ENCODE results near the gene SLC5A1. TPM values are rescaled to one million over a fixed set of nuclear protein-coding genes. Genes with fewer than 3 reads are reported as not detected.

The SLC5A1 gene
- polyA plus RNA-seq, 3 donors: not detected

GRCh38 chr22:32024796-32025195 is 18.3 kb upstream of the SLC5A1 start:
- intact Hi-C loops (cut with micrococcal nuclease): no loop called here
- no peak for TF ChIP-seq CTCF (IDR thresholded peaks at IDR 0.05)

DNA sequence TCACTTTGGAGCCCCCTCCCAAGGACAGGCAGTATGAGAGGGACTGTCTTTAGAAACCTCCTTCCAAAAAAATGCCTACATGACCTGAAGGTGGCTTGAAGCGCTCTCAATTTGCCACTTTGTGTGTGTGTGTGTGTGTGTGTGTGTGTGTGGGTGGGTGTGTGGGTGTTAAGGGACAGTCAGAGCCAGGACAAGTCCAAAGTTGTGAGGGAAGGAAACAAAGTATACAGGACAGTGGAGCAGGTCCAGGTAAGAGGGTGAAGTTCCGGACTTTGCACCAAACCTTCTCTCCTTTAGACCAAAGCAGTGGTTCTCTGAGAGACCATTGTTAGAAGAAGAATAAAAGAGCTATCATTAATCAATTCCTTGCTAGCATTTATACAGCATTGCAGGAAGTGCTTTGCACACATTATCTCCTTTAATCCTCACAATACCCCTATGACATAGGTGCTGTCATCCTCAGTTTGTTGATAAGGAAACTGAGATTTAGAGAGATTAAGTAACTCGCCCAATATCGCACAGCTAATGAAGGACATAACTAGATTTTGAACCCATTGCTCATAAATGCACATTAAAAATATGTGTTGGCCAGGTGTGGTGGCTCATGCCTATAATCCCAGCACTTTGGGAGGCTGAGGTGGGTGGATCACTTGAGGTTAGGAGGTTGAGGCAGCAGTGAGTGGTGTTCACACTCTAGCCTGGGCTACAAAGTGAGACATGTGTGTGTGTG is 12.4 kb upstream of the SLC5A1 start:
- Mint-ChIP-seq H3K4me1 (no peaks in the 10 kb centered on the region), H3K4me3 (no peak overlapping the region), H3K27ac (no peak overlapping the region), H3K27me3 (ENCODE audit: low read depth in 3 of 3) (peaks cover 9 to 12% (median 10%) of the 10 kb centered on the region in 3 donors), H3K9me3 (peaks cover 0 to 7% (median 0%) of the 10 kb centered on the region in 7 donors), H3K36me3 (no peaks in the 10 kb centered on the region)
- no peak overlapping the region for H3K27ac ChIP-seq (ENCODE audit: low read depth in 1 of 2, low read length in 2 of 2)
- H3K9ac ChIP-seq (ENCODE audit: insufficient read depth, low read length, poor library complexity, severe bottlenecking): no peak overlapping the region
- no peaks in the 10 kb centered on the region for H4K20me1 ChIP-seq (ENCODE audit: insufficient read depth, low read length)
- H3K27me3 ChIP-seq (ENCODE audit: control insufficient read depth in 2 of 2, insufficient read depth in 2 of 2, low read length in 2 of 2): peaks cover 0 to 2% of the 10 kb centered on the region in 2 donors
- H3K4me1 ChIP-seq (ENCODE audit: control insufficient read depth in 1 of 2, insufficient read depth in 2 of 2, low read length in 2 of 2): no peaks in the 10 kb centered on the region
- intact Hi-C loops (cut with micrococcal nuclease): no loop called here
- TF ChIP-seq CTCF (IDR thresholded peaks at IDR 0.05): no peak
- H3K36me3 ChIP-seq (replicated peaks in 1 of 2; ENCODE audit: control insufficient read depth in 1 of 2, insufficient read depth in 2 of 2, low read length in 2 of 2): no peaks in the 10 kb centered on the region
- WGBS (ENCODE audit: insufficient coverage): 100% methylated on average over 1 of the region's 4 CpGs
- no peaks in the 10 kb centered on the region for H3K9me3 ChIP-seq (replicated peaks in 1 of 2; ENCODE audit: control insufficient read depth in 1 of 2, insufficient read depth in 1 of 2, low read length in 2 of 2)
- no peak overlapping the region for H3K4me2 ChIP-seq (replicated peaks; ENCODE audit: extremely low read depth, low read length, poor library complexity, severe bottlenecking)
- H3K4me3 ChIP-seq (replicated peaks in 1 of 3; ENCODE audit: low read depth in 2 of 3, low read length in 3 of 3): no peak overlapping the region
- no peak for DNase-seq
- H3K79me2 ChIP-seq (ENCODE audit: insufficient read depth, low read length): no peaks in the 10 kb centered on the region
- H2AFZ ChIP-seq (ENCODE audit: insufficient read depth, low read depth, low read length, poor library complexity, severe bottlenecking): no peak overlapping the region

More at GRCh38 chr22:32024796-32025195, 18.3 kb upstream of the SLC5A1 start:
- WGBS (ENCODE audit: insufficient coverage): 100% methylated on average over 1 of the region's 1 CpG
- Mint-ChIP-seq H3K36me3 (no peaks in the 10 kb centered on the region), H3K9me3 (peaks cover 0 to 7% (median 0%) of the 10 kb centered on the region in 7 donors), H3K4me3 (no peak overlapping the region), H3K27me3 (ENCODE audit: low read depth in 3 of 3) (peaks cover 9 to 15% (median 10%) of the 10 kb centered on the region in 3 donors), H3K4me1 (no peaks in the 10 kb centered on the region), H3K27ac (no peak overlapping the region)
- H3K27me3 ChIP-seq (ENCODE audit: control insufficient read depth in 2 of 2, insufficient read depth in 2 of 2, low read length in 2 of 2): peaks cover under 1 to 2% of the 10 kb centered on the region in 2 donors
- H3K79me2 ChIP-seq (ENCODE audit: insufficient read depth, low read length): no peaks in the 10 kb centered on the region
- no peak overlapping the region for H3K27ac ChIP-seq (ENCODE audit: low read depth in 1 of 2, low read length in 2 of 2)
- no peaks in the 10 kb centered on the region for H3K4me1 ChIP-seq (ENCODE audit: control insufficient read depth in 1 of 2, insufficient read depth in 2 of 2, low read length in 2 of 2)
- no peak overlapping the region for H3K4me2 ChIP-seq (replicated peaks; ENCODE audit: extremely low read depth, low read length, poor library complexity, severe bottlenecking)
- no peaks in the 10 kb centered on the region for H3K36me3 ChIP-seq (replicated peaks in 1 of 2; ENCODE audit: control insufficient read depth in 1 of 2, insufficient read depth in 2 of 2, low read length in 2 of 2)
- no peaks in the 10 kb centered on the region for H3K9me3 ChIP-seq (replicated peaks in 1 of 2; ENCODE audit: control insufficient read depth in 1 of 2, insufficient read depth in 1 of 2, low read length in 2 of 2)
- no peak overlapping the region for H3K4me3 ChIP-seq (replicated peaks in 1 of 3; ENCODE audit: low read depth in 2 of 3, low read length in 3 of 3)
- DNase-seq: no peak
- H2AFZ ChIP-seq (ENCODE audit: insufficient read depth, low read depth, low read length, poor library complexity, severe bottlenecking): no peak overlapping the region
- H4K20me1 ChIP-seq (ENCODE audit: insufficient read depth, low read length): no peaks in the 10 kb centered on the region
- H3K9ac ChIP-seq (ENCODE audit: insufficient read depth, low read length, poor library complexity, severe bottlenecking): no peak overlapping the region

Measured in CD14-positive monocyte (primary cell).